Fibroblast of lung (primary cell): ENCODE data around the gene PRELID3B. TPM values are rescaled to one million over a fixed set of nuclear protein-coding genes. Genes with fewer than 3 reads are reported as not detected.

Source experiments
- DNase-seq, 2 donors: peaks; one replicate each; pipeline versions ENCODE4 v3.0.0 to v3.0.0-alpha.2; 2010; ENCODE audit warnings: low read depth in 2 of 2
- H2AFZ ChIP-seq: 2 replicates; pipeline ENCODE4 v1.5.1; 2012; ENCODE audit warnings: low read length, control low read depth, inconsistent platforms
- H3K27ac ChIP-seq: 2 replicates; pipeline ENCODE4 v1.5.1; 2011; ENCODE audit warnings: low read length, control low read depth; ENCODE audit not compliant: insufficient read depth
- H3K27me3 ChIP-seq: 2 replicates; pipeline ENCODE4 v1.5.1; 2011; ENCODE audit warnings: mild to moderate bottlenecking, low read length; ENCODE audit not compliant: control insufficient read depth, insufficient read depth
- H3K36me3 ChIP-seq: 2 replicates; pipeline ENCODE4 v1.5.1; 2011; ENCODE audit warnings: low read length; ENCODE audit not compliant: control insufficient read depth, insufficient read depth
- H3K4me1 ChIP-seq: 2 replicates; pipeline ENCODE4 v1.5.1; 2011; ENCODE audit warnings: low read length; ENCODE audit not compliant: control insufficient read depth, insufficient read depth; ENCODE audit errors: extremely low read depth
- H3K4me2 ChIP-seq: 2 replicates; pipeline ENCODE4 v1.5.1; 2011; ENCODE audit warnings: low read length, control low read depth; ENCODE audit not compliant: insufficient read depth; ENCODE audit errors: extremely low read depth
- H3K4me3 ChIP-seq, 4 experiments: fragments of 200-600 bp in 1 of 4; sonication (generic) in 1 of 4; replicated peaks in 1 of 4; 2 replicates each; pipeline ENCODE4 v1.5.1; 2011 to 2016; ENCODE audit warnings: low read length in 4 of 4, low read depth in 3 of 4, mild to moderate bottlenecking in 3 of 4, control low read depth in 2 of 4, inconsistent platforms in 1 of 4, mixed read lengths in 1 of 4; ENCODE audit not compliant: insufficient read depth in 1 of 4; ENCODE audit errors: control extremely low read depth in 1 of 4
- H3K79me2 ChIP-seq: 2 replicates; pipeline ENCODE4 v1.5.1; 2012; ENCODE audit warnings: mild to moderate bottlenecking, low read length, inconsistent platforms; ENCODE audit not compliant: control insufficient read depth, insufficient read depth
- H3K9ac ChIP-seq: 2 replicates; pipeline ENCODE4 v1.5.1; 2011; ENCODE audit warnings: mild to moderate bottlenecking, low read length, control low read depth; ENCODE audit not compliant: insufficient read depth
- H3K9me3 ChIP-seq: 2 replicates; pipeline ENCODE4 v1.5.1; 2012; ENCODE audit warnings: low read depth, low read length; ENCODE audit not compliant: control insufficient read depth, insufficient read depth
- H4K20me1 ChIP-seq: 2 replicates; pipeline ENCODE4 v1.5.1; 2011; ENCODE audit warnings: low read length; ENCODE audit not compliant: control insufficient read depth, insufficient read depth; ENCODE audit errors: extremely low read depth
- CTCF ChIP-seq, 2 donors: IDR thresholded peaks in 1 of 2; conservative IDR thresholded peaks in 1 of 2; 1 replicate in 1 of 2; 2 replicates in 1 of 2; pipeline ENCODE4 v1.5.1; 2011 to 2012; ENCODE audit warnings: low read length in 2 of 2, control low read depth in 1 of 2, inconsistent platforms in 1 of 2, low read depth in 1 of 2, mild to moderate bottlenecking in 1 of 2
- EZH2 ChIP-seq: IDR thresholded peaks from 2 replicates; pipeline ENCODE4 v1.5.1; 2012; ENCODE audit warnings: low read length, control low read depth, mild to moderate bottlenecking; ENCODE audit errors: missing control alignments
- polyA plus RNA-seq, 2 donors: library from polyadenylated mRNA; depleted of rRNA in 1 of 2; stranded (reverse) in 1 of 2; unstranded in 1 of 2; fragments of >200 nt; gene quantifications; 2 replicates each; pipeline ENCODE4 v1.2.1, GENCODE V29; 2011 to 2012; ENCODE audit warnings: missing spikeins in 1 of 2
- total RNA-seq: library from RNA; depleted of rRNA; stranded (reverse); fragments of >200 nt; gene quantifications from 2 replicates; pipeline ENCODE4 v1.2.1, GENCODE V29; 2014

Gene PRELID3B
- total and polyA plus RNA-seq, 2 donors (not counting 1 experiment from before 2014, with no cell fraction given) = 64.5 to 127 TPM

GRCh38 chr20:59016795-59017492, 25.6 kb downstream of the PRELID3B start:
- peak in 1 of 2 donors; percentile 43 for DNase-seq
- Histone ChIP-seq H3K4me2 (no peak overlapping the region), H3K27me3 (no peaks in the 10 kb centered on the region), H3K36me3 (no peaks in the 10 kb centered on the region), H3K4me3 (no peak overlapping the region), H3K9ac (no peak overlapping the region), H3K9me3 (no peaks in the 10 kb centered on the region), H3K4me1 (no peaks in the 10 kb centered on the region), H3K79me2 (no peaks in the 10 kb centered on the region), H3K27ac (no peak overlapping the region), H4K20me1 (no peaks in the 10 kb centered on the region), H2AFZ (no peak overlapping the region)
- no peak for TF ChIP-seq EZH2
- TF ChIP-seq CTCF (conservative IDR thresholded peaks at IDR 0.05 in 1 of 2, IDR thresholded peaks at IDR 0.05 in 1 of 2; ENCODE audit: low read depth in 1 of 2, low read length in 2 of 2) = no peak

- TF ChIP-seq EZH2 (no peak), CTCF (conservative IDR thresholded peaks at IDR 0.05 in 1 of 2, IDR thresholded peaks at IDR 0.05 in 1 of 2; ENCODE audit: low read depth in 1 of 2, low read length in 2 of 2) (no peak)
- Histone ChIP-seq H3K79me2 (no peaks in the 10 kb centered on the region), H3K4me3 (no peak overlapping the region), H3K4me2 (no peak overlapping the region), H3K27me3 (no peaks in the 10 kb centered on the region), H3K36me3 (no peaks in the 10 kb centered on the region), H2AFZ (no peak overlapping the region), H3K9me3 (no peaks in the 10 kb centered on the region), H3K9ac (no peak overlapping the region), H4K20me1 (no peaks in the 10 kb centered on the region), H3K4me1 (peaks cover 7% of the 10 kb centered on the region), H3K27ac (no peak overlapping the region)
- DNase-seq = no peak
These were observed 26.5 kb downstream of the PRELID3B start for GRCh38 chr20:59015812-59016711.

GRCh38 chr20:59015411-59015810, 27.2 kb downstream of the PRELID3B start:
- H3K4me3 ChIP-seq = no peak overlapping the region
- no peaks in the 10 kb centered on the region for H3K9me3 ChIP-seq
- no peak overlapping the region for H3K27ac ChIP-seq
- H4K20me1 ChIP-seq = no peaks in the 10 kb centered on the region
- no peak overlapping the region for H2AFZ ChIP-seq
- H3K9ac ChIP-seq = no peak overlapping the region
- no peaks in the 10 kb centered on the region for H3K27me3 ChIP-seq
- peaks cover 11% of the 10 kb centered on the region for H3K4me1 ChIP-seq
- DNase-seq = no peak
- TF ChIP-seq CTCF (conservative IDR thresholded peaks at IDR 0.05 in 1 of 2, IDR thresholded peaks at IDR 0.05 in 1 of 2; ENCODE audit: low read depth in 1 of 2, low read length in 2 of 2) (no peak), EZH2 (no peak)
- no peaks in the 10 kb centered on the region for H3K36me3 ChIP-seq
- no peaks in the 10 kb centered on the region for H3K79me2 ChIP-seq
- no peak overlapping the region for H3K4me2 ChIP-seq
